Measurements from ENCODE around the gene TRAF3. TPM values are rescaled to one million over a fixed set of nuclear protein-coding genes. Genes with fewer than 3 reads are reported as not detected.

TRAF3 gene
- total RNA-seq, 2 donors from 2014 or later, result 20.8 to 26.0 TPM

DNA sequence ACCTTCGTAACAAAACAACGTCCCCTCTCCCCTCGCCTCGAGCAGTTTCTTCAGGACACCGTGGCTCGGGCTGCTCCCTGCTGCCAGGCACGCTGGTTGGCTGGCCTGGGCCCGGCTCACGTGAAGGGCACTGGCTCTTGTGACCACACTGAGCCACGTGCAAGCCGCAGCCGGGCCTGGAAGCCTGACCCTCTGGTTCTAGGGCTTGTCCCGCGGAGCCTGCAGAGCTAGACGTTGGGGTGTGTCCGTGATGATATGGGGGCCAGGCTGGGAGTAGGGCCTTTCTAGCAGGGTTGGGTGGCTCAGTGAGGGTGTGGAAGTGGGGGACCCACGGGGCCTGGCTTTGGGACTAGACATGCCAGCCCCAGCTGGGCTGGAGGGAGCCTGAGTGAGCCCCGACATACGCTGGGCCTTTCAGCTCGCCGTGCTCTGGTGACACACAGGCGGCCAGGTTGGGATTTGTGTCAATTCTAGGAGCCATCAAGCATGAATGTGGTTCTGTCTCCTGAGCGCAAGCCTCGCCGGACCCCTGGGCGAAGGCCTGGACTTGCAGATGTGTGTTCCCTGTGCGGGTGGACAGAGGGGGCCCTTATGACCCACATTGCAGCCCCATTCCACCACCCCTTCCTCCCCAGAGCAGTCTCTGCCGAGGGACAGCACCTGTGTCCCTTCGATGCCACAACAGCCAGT lies 131.7 kb downstream of the TRAF3 start:
- TF ChIP-seq, protein P1, sequence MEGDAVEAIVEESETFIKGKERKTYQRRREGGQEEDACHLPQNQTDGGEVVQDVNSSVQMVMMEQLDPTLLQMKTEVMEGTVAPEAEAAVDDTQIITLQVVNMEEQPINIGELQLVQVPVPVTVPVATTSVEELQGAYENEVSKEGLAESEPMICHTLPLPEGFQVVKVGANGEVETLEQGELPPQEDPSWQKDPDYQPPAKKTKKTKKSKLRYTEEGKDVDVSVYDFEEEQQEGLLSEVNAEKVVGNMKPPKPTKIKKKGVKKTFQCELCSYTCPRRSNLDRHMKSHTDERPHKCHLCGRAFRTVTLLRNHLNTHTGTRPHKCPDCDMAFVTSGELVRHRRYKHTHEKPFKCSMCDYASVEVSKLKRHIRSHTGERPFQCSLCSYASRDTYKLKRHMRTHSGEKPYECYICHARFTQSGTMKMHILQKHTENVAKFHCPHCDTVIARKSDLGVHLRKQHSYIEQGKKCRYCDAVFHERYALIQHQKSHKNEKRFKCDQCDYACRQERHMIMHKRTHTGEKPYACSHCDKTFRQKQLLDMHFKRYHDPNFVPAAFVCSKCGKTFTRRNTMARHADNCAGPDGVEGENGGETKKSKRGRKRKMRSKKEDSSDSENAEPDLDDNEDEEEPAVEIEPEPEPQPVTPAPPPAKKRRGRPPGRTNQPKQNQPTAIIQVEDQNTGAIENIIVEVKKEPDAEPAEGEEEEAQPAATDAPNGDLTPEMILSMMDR (IDR thresholded peaks at IDR 0.05), result no peak
- Histone ChIP-seq H3K9ac (ENCODE audit: low read depth in 2 of 2, low read length in 2 of 2) (no peak overlapping the region), H3K4me1 (no peaks in the 10 kb centered on the region)

GRCh38 chr14:102909462-102909861 lies 132.2 kb downstream of the TRAF3 start:
- TF ChIP-seq, protein P1 (IDR thresholded peaks at IDR 0.05), result no peak
- no peaks in the 10 kb centered on the region for H3K36me3 ChIP-seq
- H3K27ac ChIP-seq, result no peak overlapping the region
- H3K9ac ChIP-seq (ENCODE audit: low read depth in 2 of 2, low read length in 2 of 2), result no peak overlapping the region
- H3K9me3 ChIP-seq, result no peaks in the 10 kb centered on the region
- no peaks in the 10 kb centered on the region for H3K4me1 ChIP-seq
- no peak overlapping the region for H3K4me3 ChIP-seq
- no peak for DNase-seq
- intact Hi-C loops (cut with DNase I), result no loop called here
- H3K27me3 ChIP-seq, result no peaks in the 10 kb centered on the region

More for the DNA sequence above, 131.7 kb downstream of the TRAF3 start:
- H3K27ac ChIP-seq, result no peak overlapping the region
- no peaks in the 10 kb centered on the region for H3K9me3 ChIP-seq
- H3K36me3 ChIP-seq, result no peaks in the 10 kb centered on the region
- DNase-seq, result no peak
- intact Hi-C loops (cut with DNase I), result no loop called here
- H3K27me3 ChIP-seq, result no peaks in the 10 kb centered on the region
- H3K4me3 ChIP-seq, result no peak overlapping the region

- H3K36me3 ChIP-seq, result no peaks in the 10 kb centered on the region
Observed at GRCh38 chr14:102909911-102910310, 132.7 kb downstream of the TRAF3 start.

DNA sequence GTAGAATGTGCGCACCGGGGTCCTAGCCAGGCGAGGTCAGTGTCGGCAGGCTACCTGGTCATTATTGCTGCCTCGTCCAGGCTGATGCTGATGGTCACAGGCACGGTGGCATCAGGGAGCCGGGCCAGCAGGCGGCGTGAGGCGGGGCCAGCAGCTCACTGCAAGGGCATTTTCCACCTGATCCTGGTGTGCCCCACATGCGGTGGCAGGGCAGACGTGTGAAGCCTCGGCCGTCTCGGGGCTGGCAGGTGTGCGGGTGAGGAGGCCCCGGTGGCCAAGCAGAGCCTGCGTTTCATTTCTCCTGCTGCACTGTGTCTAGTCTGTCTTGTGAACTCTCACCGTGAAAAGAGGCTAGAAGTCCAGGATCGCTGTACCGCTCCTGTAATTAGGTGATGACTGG lies 133.2 kb downstream of the TRAF3 start:
- no peak overlapping the region for H3K27ac ChIP-seq
- intact Hi-C loops (cut with DNase I), result no loop called here
- H3K27me3 ChIP-seq, result no peaks in the 10 kb centered on the region
- TF ChIP-seq, protein P1 (IDR thresholded peaks at IDR 0.05), result no peak
- H3K9me3 ChIP-seq, result no peaks in the 10 kb centered on the region
- no peak overlapping the region for H3K9ac ChIP-seq (ENCODE audit: low read depth in 2 of 2, low read length in 2 of 2)
- H3K4me3 ChIP-seq, result no peak overlapping the region
- no peak for DNase-seq
- no peaks in the 10 kb centered on the region for H3K4me1 ChIP-seq
- no peaks in the 10 kb centered on the region for H3K36me3 ChIP-seq

More at GRCh38 chr14:102909911-102910310, 132.7 kb downstream of the TRAF3 start:
- DNase-seq, result no peak
- no peaks in the 10 kb centered on the region for H3K9me3 ChIP-seq
- no peaks in the 10 kb centered on the region for H3K4me1 ChIP-seq
- intact Hi-C loops (cut with DNase I), result no loop called here
- no peak overlapping the region for H3K9ac ChIP-seq (ENCODE audit: low read depth in 2 of 2, low read length in 2 of 2)
- TF ChIP-seq, protein P1 (IDR thresholded peaks at IDR 0.05), result no peak
- H3K27me3 ChIP-seq, result no peaks in the 10 kb centered on the region
- H3K4me3 ChIP-seq, result no peak overlapping the region
- H3K27ac ChIP-seq, result no peak overlapping the region

GRCh38 chr14:102911541-102911951 lies 134.3 kb downstream of the TRAF3 start:
- DNase-seq, result no peak

More at GRCh38 chr14:102911541-102911951, 134.3 kb downstream of the TRAF3 start:
- Histone ChIP-seq H3K4me3 (no peak overlapping the region), H3K9ac (ENCODE audit: low read depth in 2 of 2, low read length in 2 of 2) (no peak overlapping the region), H3K27me3 (no peaks in the 10 kb centered on the region), H3K4me1 (no peaks in the 10 kb centered on the region), H3K36me3 (no peaks in the 10 kb centered on the region), H3K9me3 (no peaks in the 10 kb centered on the region), H3K27ac (no peak overlapping the region)
- TF ChIP-seq, protein P1 (IDR thresholded peaks at IDR 0.05), result no peak
- intact Hi-C loops (cut with DNase I), result no loop called here
